AG09319 (cell line): ENCODE measurements around the gene PRPF31.

Source experiments
- DNase-seq: peaks from one replicate; pipeline ENCODE4 v3.0.0-alpha.2; 2010; ENCODE audit warnings: low read depth; ENCODE audit errors: extremely low read depth
- CTCF ChIP-seq: IDR thresholded peaks from 2 replicates; pipeline ENCODE4 v1.5.1; 2011; ENCODE audit warnings: low read depth, mild to moderate bottlenecking, inconsistent platforms, low read length, moderate library complexity

Gene PRPF31

GRCh38 chr19:54102421-54103169 lies 13.0 kb upstream of the PRPF31 start, which contains the start of gene NDUFA3:
NDUFA3 (plus strand) TSS chr19:54102855; CDS start chr19:54102879, 24 bp downstream.
- TF ChIP-seq CTCF: no peak
- peak; percentile 96 for DNase-seq

- no peak for TF ChIP-seq CTCF
- no peak for DNase-seq
Measured at GRCh38 chr19:54104998-54105715, 10.4 kb upstream of the PRPF31 start.

GRCh38 chr19:54105796-54106195 lies 9.8 kb upstream of the PRPF31 start:
- no peak for DNase-seq
- no peak for TF ChIP-seq CTCF

- no peak for TF ChIP-seq CTCF
- DNase-seq: no peak
Measured at GRCh38 chr19:54106716-54107115, 8.8 kb upstream of the PRPF31 start.

GRCh38 chr19:54107876-54108490 lies 7.6 kb upstream of the PRPF31 start:
- DNase-seq: no peak
- TF ChIP-seq CTCF: no peak

GRCh38 chr19:54108496-54108895 lies 7.1 kb upstream of the PRPF31 start:
- DNase-seq: no peak
- no peak for TF ChIP-seq CTCF

- no peak for DNase-seq
- no peak for TF ChIP-seq CTCF
Measured at GRCh38 chr19:54109651-54110050, 5.9 kb upstream of the PRPF31 start.
